Thyroid gland (tissue), 4 donors: ENCODE measurements around the gene TXNL1. TPM values are rescaled to one million over a fixed set of nuclear protein-coding genes. Genes with fewer than 3 reads are reported as not detected.

Experiments
- DNase-seq, 2 donors: peaks; one replicate each; pipeline ENCODE4 v3.0.0-alpha.2; 2019
- H3K27ac ChIP-seq, 3 donors: fragments of 200-600 bp; sonication (generic); 1 replicate in 2 of 3; 2 replicates in 1 of 3; pipeline ENCODE4 v1.5.1; 2016 to 2019; ENCODE audit warnings: mild to moderate bottlenecking in 1 of 3, moderate library complexity in 1 of 3
- H3K27me3 ChIP-seq: fragments of 200-600 bp; sonication (generic); one replicate; pipeline ENCODE4 v1.5.1; 2019
- H3K36me3 ChIP-seq, 2 donors: fragments of 200-600 bp; sonication (generic); one replicate each; pipeline ENCODE4 v1.5.1; 2016 to 2019
- H3K4me1 ChIP-seq, 2 donors: fragments of 200-600 bp; sonication (generic); one replicate each; pipeline ENCODE4 v1.5.1; 2017 to 2019
- H3K4me3 ChIP-seq, 3 donors: fragments of 200-600 bp; sonication (generic); replicated peaks in 1 of 3; 1 replicate in 2 of 3; 2 replicates in 1 of 3; pipeline ENCODE4 v1.5.1; 2016; ENCODE audit warnings: mild to moderate bottlenecking in 1 of 3
- H3K9me3 ChIP-seq: fragments of 200-600 bp; sonication (generic); one replicate; pipeline ENCODE4 v1.5.1; 2017
- CTCF ChIP-seq, 6 experiments: fragments of 200-600 bp in 3 of 6; fragments of 450-650 bp in 3 of 6; sonication (generic) in 3 of 6; IDR thresholded peaks; one replicate each; pipeline ENCODE4 v1.5.1; 2016 to 2019; ENCODE audit warnings: antibody characterized with exemption in 6 of 6, mild to moderate bottlenecking in 2 of 6, inconsistent platforms in 1 of 6, moderate library complexity in 1 of 6
- POLR2A ChIP-seq, 2 donors: fragments of 450-650 bp; IDR thresholded peaks; one replicate each; pipeline ENCODE4 v1.6.1; 2017; ENCODE audit warnings: antibody characterized with exemption in 2 of 2, mild to moderate bottlenecking in 2 of 2, moderate library complexity in 1 of 2
- WGBS, 2 donors: methylation state at CpG; one replicate each; pipeline ENCODE4 v1.1.5; 2017; 5-methylcytosine and 5-hydroxymethylcytosine counted together
- intact Hi-C: fragments of 100-400 bp; cut with DNase I; formaldehyde crosslinking; loops from one replicate; pipeline ENCODE4 v1.15.1; 2023
- total RNA-seq, 4 donors: library from RNA; depleted of rRNA; stranded (reverse); fragments of >200 nt; gene quantifications; one replicate each; pipeline ENCODE4 v1.2.3, GENCODE V29; 2016

TXNL1 gene
- total RNA-seq, result 100 to 1,000 TPM; 151 to 242 (median 168) TPM

- H3K4me1 ChIP-seq, result peaks cover 17 to 24% of the 10 kb centered on the region in 2 donors
- DNase-seq, result peak; percentile 99
- no peaks in the 10 kb centered on the region for H3K36me3 ChIP-seq
- H3K4me3 ChIP-seq, result peak within 1 kb of the TSS; percentile 84 to 92 (median 89)
- H3K27me3 ChIP-seq, result no peaks in the 10 kb centered on the region
- no peaks in the 10 kb centered on the region for H3K9me3 ChIP-seq
- peak within 1 kb of the TSS; percentile 94 to 99 (median 98) for H3K27ac ChIP-seq
- WGBS, 2 donors, result 1% methylated on average over 48 to 54 of the region's 64 CpGs
- intact Hi-C loops, result no loop called here
- TF ChIP-seq POLR2A (IDR thresholded peaks at IDR 0.05) (peak; percentile 48 to 77), CTCF (IDR thresholded peaks at IDR 0.05) (peak in 1 of 6 experiments; percentile 10)
Measured at GRCh38 chr18:56638232-56639103, at the start of gene TXNL1. TSS of gene TXNL1 (minus strand) at chr18:56638592. CDS start at chr18:56638440, 152 bp downstream.

- TF ChIP-seq CTCF (IDR thresholded peaks at IDR 0.05) (no peak), POLR2A (IDR thresholded peaks at IDR 0.05) (no peak)
- 95 to 100% methylated on average over 3 of the region's 3 CpGs for WGBS, 2 donors
- H3K27ac ChIP-seq, result no peak overlapping the region
- no peaks in the 10 kb centered on the region for H3K4me1 ChIP-seq
- intact Hi-C loops, result no loop called here
- no peak overlapping the region for H3K4me3 ChIP-seq
- H3K9me3 ChIP-seq, result no peaks in the 10 kb centered on the region
- DNase-seq, result no peak
- no peaks in the 10 kb centered on the region for H3K27me3 ChIP-seq
- H3K36me3 ChIP-seq, result peaks cover 5 to 6% of the 10 kb centered on the region in 2 donors
Measured at GRCh38 chr18:56684277-56684676, 45.9 kb upstream of the TXNL1 start.

GRCh38 chr18:56678836-56679565 is 40.6 kb upstream of the TXNL1 start:
- Histone ChIP-seq H3K27me3 (no peaks in the 10 kb centered on the region), H3K27ac (no peak overlapping the region), H3K4me1 (no peaks in the 10 kb centered on the region), H3K9me3 (no peaks in the 10 kb centered on the region), H3K4me3 (no peak overlapping the region), H3K36me3 (no peaks in the 10 kb centered on the region)
- WGBS, 2 donors, result 97% methylated on average over 4 of the region's 4 CpGs
- intact Hi-C loops, result no loop called here
- TF ChIP-seq POLR2A (IDR thresholded peaks at IDR 0.05), result no peak
- TF ChIP-seq CTCF (IDR thresholded peaks at IDR 0.05), result no peak
- DNase-seq, result no peak

GRCh38 chr18:56676639-56677038 is 38.2 kb upstream of the TXNL1 start:
- TF ChIP-seq POLR2A (IDR thresholded peaks at IDR 0.05) (no peak), CTCF (IDR thresholded peaks at IDR 0.05) (no peak)
- no peak for DNase-seq
- Histone ChIP-seq H3K36me3 (no peaks in the 10 kb centered on the region), H3K27me3 (no peaks in the 10 kb centered on the region), H3K9me3 (no peaks in the 10 kb centered on the region), H3K27ac (no peak overlapping the region), H3K4me1 (no peaks in the 10 kb centered on the region), H3K4me3 (no peak overlapping the region)
- intact Hi-C loops, result no loop called here
- 73 to 77% methylated on average over 2 of the region's 2 CpGs for WGBS, 2 donors

- TF ChIP-seq POLR2A (IDR thresholded peaks at IDR 0.05) (no peak), CTCF (IDR thresholded peaks at IDR 0.05) (no peak)
- no peaks in the 10 kb centered on the region for H3K36me3 ChIP-seq
- H3K27ac ChIP-seq, result no peak overlapping the region
- H3K27me3 ChIP-seq, result no peaks in the 10 kb centered on the region
- no peaks in the 10 kb centered on the region for H3K4me1 ChIP-seq
- intact Hi-C loops, result no loop called here
- no peak for DNase-seq
- H3K9me3 ChIP-seq, result no peaks in the 10 kb centered on the region
- no peak overlapping the region for H3K4me3 ChIP-seq
- WGBS, 2 donors, result 81 to 82% methylated on average over 3 of the region's 3 CpGs
Measured at GRCh38 chr18:56672981-56673380, 34.6 kb upstream of the TXNL1 start.
